Measurements from ENCODE around the gene OSMR. TPM values are rescaled to one million over a fixed set of nuclear protein-coding genes. Genes with fewer than 3 reads are reported as not detected.

OSMR gene
- total RNA-seq, 4 donors from 2014 or later, result 33.2 to 69.7 (median 43.9) TPM

DNA sequence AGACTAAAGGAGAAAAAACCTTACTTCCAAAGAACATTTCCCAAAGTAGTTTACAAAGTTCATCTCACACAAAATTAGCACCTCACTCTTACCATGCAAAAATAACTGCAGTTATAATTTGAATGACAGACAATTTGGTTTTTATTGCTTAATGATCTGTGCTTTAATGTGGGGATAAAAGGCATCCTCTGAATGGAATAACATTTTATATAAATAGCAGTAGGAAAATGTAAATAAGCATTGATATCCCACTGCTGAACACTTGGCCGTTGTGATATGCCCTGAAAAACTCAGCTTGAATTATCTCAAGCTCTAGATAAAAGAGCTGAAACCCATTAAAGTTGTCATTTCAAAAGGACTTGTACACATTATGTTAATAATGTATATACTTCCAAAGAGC, 93.2 kb downstream of the OSMR start:
- Histone ChIP-seq H3K4me1 (peaks cover 0 to 8% (median 4%) of the 10 kb centered on the region in 4 donors), H3K9me3 (no peaks in the 10 kb centered on the region), H3K27me3 (no peaks in the 10 kb centered on the region), H3K36me3 (peaks cover 17 to 72% (median 53%) of the 10 kb centered on the region in 4 donors), H3K4me3 (no peak overlapping the region), H3K27ac (replicated peaks in 1 of 4) (no peak overlapping the region)
- no peak for TF ChIP-seq POLR2A (IDR thresholded peaks at IDR 0.05; ENCODE audit: low read depth)
- TF ChIP-seq, protein P1, sequence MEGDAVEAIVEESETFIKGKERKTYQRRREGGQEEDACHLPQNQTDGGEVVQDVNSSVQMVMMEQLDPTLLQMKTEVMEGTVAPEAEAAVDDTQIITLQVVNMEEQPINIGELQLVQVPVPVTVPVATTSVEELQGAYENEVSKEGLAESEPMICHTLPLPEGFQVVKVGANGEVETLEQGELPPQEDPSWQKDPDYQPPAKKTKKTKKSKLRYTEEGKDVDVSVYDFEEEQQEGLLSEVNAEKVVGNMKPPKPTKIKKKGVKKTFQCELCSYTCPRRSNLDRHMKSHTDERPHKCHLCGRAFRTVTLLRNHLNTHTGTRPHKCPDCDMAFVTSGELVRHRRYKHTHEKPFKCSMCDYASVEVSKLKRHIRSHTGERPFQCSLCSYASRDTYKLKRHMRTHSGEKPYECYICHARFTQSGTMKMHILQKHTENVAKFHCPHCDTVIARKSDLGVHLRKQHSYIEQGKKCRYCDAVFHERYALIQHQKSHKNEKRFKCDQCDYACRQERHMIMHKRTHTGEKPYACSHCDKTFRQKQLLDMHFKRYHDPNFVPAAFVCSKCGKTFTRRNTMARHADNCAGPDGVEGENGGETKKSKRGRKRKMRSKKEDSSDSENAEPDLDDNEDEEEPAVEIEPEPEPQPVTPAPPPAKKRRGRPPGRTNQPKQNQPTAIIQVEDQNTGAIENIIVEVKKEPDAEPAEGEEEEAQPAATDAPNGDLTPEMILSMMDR (IDR thresholded peaks at IDR 0.05), result no peak
- no peak for TF ChIP-seq EP300 (IDR thresholded peaks at IDR 0.05)
- TF ChIP-seq POLR2AphosphoS5 (IDR thresholded peaks at IDR 0.05), result no peak
- WGBS, result 88% methylated on average over 1 of the region's 1 CpG
- no peak for DNase-seq (ENCODE audit: extremely low spot score)
- intact Hi-C loops (cut with DNase I), result no loop called here

DNA sequence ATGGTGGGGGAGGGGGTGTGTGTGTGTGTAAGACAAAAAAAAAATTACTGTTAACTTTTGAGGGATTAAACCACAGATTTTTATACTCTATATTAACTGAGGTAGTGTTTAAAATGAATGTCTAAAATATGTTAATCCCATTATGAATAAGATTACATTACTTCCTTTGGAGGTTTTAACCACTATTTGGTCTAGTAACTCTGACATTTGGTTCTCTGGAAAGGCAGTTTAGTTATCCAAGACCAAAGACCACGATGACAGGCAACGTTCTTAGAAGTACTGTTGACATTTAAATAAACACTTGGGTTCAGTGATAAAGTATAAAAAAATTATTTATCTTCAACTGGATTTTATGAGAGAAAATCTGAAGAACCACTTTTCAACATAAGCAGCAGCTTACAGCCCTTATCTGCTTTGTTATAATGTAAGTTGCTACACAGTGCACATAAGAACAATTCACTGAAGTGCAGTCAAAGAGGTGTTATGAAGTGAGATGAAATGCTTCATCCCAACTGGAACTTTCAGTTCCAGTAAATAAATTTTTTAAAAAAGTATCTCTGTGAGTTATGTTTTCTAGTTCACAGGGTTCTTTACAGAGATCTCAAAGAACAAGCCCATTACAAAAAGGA, 94.5 kb downstream of the OSMR start:
- no peaks in the 10 kb centered on the region for H3K9me3 ChIP-seq
- no peak overlapping the region for H3K27ac ChIP-seq (replicated peaks in 1 of 4)
- H3K36me3 ChIP-seq, result peaks cover 15 to 72% (median 53%) of the 10 kb centered on the region in 4 donors
- intact Hi-C loops (cut with DNase I), result no loop called here
- H3K4me1 ChIP-seq, result peaks cover 0 to 8% (median 4%) of the 10 kb centered on the region in 4 donors
- TF ChIP-seq POLR2AphosphoS5 (IDR thresholded peaks at IDR 0.05) (no peak), POLR2A (IDR thresholded peaks at IDR 0.05; ENCODE audit: low read depth) (no peak), EP300 (IDR thresholded peaks at IDR 0.05) (no peak)
- TF ChIP-seq, protein P1 (IDR thresholded peaks at IDR 0.05), result no peak
- 30% methylated on average over 2 of the region's 2 CpGs for WGBS
- no peaks in the 10 kb centered on the region for H3K27me3 ChIP-seq
- DNase-seq (ENCODE audit: extremely low spot score), result no peak
- no peak overlapping the region for H3K4me3 ChIP-seq

DNA sequence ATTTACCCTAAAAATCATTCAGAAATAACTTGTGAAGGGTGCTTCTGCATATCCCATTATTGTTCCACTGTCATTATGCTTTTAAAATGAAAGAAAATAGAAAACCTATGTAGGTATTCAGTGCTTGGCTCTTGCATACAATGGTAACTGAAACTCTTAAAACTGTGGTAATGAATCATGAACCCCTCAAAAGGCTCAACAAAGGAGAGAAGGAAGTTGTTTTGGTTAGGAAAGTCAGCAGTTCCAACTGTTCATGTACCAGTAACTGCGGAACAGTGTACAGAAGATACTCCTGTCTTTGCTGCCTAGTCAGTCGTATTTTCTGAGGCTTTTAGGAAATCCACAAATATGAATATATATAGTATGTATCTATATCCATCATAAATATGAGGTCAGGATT, 96.1 kb downstream of the OSMR start:
- 98% methylated on average over 2 of the region's 2 CpGs for WGBS

DNA sequence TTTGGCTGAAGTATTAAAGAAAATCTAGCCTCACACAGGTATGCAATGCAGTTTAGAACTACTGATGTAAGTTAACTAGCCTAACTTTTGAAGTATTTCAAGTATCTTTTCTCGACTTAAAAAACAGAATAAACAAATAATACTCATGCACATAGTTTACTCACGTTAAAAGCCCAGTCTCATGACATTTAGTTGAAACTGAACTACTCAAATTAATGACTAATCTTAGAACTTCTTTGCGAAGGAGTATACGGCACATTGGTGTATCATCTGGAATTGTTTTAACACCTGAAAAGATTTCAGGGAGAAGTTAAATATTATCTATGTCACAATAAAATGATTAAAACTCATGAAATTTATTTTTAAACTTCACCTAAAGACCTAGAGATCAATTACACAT, 98.5 kb downstream of the OSMR start:
- H3K36me3 ChIP-seq, result peaks cover 25 to 81% (median 63%) of the 10 kb centered on the region in 4 donors
- WGBS, result 90% methylated on average over 4 of the region's 4 CpGs

More for the DNA sequence above, 96.1 kb downstream of the OSMR start:
- Histone ChIP-seq H3K27ac (replicated peaks in 1 of 4) (no peak overlapping the region), H3K4me3 (no peak overlapping the region), H3K27me3 (no peaks in the 10 kb centered on the region), H3K9me3 (no peaks in the 10 kb centered on the region), H3K36me3 (peaks cover 22 to 74% (median 56%) of the 10 kb centered on the region in 4 donors), H3K4me1 (peaks cover 0 to 8% (median 4%) of the 10 kb centered on the region in 4 donors)
- intact Hi-C loops (cut with DNase I), result no loop called here
- TF ChIP-seq, protein P1 (IDR thresholded peaks at IDR 0.05), result no peak
- TF ChIP-seq POLR2A (IDR thresholded peaks at IDR 0.05; ENCODE audit: low read depth) (no peak), EP300 (IDR thresholded peaks at IDR 0.05) (no peak), POLR2AphosphoS5 (IDR thresholded peaks at IDR 0.05) (no peak)
- no peak for DNase-seq (ENCODE audit: extremely low spot score)

More for the DNA sequence above, 98.5 kb downstream of the OSMR start:
- TF ChIP-seq POLR2AphosphoS5 (IDR thresholded peaks at IDR 0.05), result no peak
- TF ChIP-seq POLR2A (IDR thresholded peaks at IDR 0.05; ENCODE audit: low read depth), result no peak
- TF ChIP-seq, protein P1 (IDR thresholded peaks at IDR 0.05), result no peak
- TF ChIP-seq EP300 (IDR thresholded peaks at IDR 0.05), result no peak
- H3K27ac ChIP-seq (replicated peaks in 1 of 4), result no peak overlapping the region
- no peaks in the 10 kb centered on the region for H3K27me3 ChIP-seq
- intact Hi-C loops (cut with DNase I), result no loop called here
- no peak for DNase-seq (ENCODE audit: extremely low spot score)
- H3K4me3 ChIP-seq, result no peak overlapping the region
- H3K9me3 ChIP-seq, result no peaks in the 10 kb centered on the region
- H3K4me1 ChIP-seq, result peaks cover 0 to 14% (median 4%) of the 10 kb centered on the region in 4 donors
